NK-92 (cell line): Measurements from ENCODE around the gene GRIK3.

ENCODE experiments used
- DNase-seq: peaks from one replicate; lab custom pipeline; 2025; ENCODE audit not compliant: unreplicated experiment; lab: John Stamatoyannopoulos, UW

The GRIK3 gene

DNA sequence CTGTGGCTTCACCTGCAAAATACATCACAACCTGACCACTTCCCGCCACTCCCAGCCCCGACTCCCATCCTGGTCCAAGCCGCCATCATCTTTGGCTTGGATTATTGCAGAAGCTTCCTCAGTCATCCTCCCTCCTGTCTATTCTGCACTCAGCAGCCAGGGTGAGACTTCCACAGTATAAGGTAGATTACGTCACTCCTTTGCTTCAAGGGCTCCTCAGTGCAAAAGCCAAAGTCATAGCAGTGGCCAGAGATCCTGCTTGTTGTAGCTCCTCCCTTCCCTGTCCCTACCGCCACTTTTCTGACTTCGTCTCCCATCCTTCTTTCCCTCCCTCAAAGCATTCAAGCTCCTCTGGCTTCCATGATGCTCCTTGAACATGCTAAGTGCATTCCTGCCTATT lies 152.8 kb downstream of the GRIK3 start:
- DNase-seq = no peak

DNA sequence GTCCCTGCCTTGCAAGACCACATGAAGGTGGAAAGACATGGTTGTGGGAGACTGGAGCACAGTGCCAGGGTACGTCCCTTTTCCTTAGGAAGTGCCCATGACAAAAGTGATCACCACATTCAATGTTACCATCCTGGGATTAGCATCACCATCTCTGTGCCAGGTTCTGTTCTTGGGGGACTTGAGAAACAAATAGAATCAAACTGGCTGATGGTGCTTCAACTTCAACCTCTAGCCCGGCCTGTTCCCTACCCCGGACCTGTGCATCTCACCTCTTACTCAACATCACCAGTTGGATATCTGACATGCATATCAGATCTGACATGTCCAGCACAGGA lies 153.3 kb downstream of the GRIK3 start:
- no peak for DNase-seq

DNA sequence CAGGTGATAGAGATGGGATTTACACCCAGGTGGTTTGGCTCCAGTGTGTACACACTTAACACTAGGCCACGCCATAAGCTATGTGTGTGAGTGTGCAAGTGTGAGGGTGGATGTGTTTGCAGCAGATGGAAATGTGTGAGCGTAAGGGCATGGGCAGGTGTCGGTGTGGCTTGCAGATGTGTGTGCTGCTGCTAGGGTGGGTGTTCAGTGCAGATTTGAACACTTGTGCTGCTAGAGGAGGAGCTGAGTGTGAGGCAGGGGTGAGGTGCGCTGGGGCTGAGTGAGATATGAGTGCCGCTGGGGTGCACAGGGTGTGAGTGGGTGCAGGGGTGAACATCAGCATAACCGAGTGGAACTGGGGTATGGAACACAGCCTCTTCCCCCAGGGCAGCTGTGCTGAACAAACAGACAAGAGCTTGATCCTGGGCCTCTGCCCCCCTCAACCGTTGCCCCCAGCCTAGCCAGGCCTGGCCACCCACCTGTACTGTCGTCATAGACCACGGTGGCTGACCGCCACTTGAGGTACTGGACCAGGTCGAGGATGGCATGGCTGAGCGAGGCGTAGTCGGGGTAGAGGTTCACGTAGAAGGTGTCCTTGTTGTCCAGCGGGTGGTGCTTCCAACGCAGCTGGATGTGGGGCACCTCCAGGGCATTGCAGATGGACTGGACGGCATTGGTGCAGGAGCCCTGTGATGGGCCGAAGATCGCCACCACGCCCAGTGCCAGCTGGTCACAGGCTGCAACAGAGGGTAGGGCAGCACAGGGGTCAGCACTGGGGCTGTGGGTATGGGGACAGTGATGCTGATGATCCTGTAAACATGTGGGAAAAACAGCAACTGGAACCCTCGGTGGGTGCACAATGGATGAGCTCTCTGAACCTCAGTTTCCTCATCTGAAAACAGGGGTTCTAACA lies 153.9 kb downstream of the GRIK3 start:
- DNase-seq = no peak

DNA sequence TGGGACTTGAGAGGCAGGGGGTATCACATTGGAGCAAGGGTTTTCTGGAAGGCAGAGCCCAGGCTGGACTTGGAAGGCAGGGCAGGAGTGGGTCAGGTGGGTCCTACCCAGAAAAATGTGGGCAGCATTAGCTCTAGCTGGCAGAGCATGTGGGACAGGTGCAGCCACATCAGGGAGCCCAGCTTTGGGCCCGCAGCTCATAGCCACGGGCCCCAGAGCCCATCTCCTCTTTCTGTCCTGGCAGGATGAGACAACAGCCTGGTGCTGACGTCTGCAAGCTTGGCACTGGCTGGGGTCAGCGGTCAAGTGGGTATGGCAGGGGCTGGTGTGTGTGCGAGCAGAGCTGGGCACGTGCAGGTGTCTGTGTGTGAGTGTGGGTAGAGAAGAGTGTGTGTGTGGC lies 154.7 kb downstream of the GRIK3 start:
- DNase-seq = no peak

DNA sequence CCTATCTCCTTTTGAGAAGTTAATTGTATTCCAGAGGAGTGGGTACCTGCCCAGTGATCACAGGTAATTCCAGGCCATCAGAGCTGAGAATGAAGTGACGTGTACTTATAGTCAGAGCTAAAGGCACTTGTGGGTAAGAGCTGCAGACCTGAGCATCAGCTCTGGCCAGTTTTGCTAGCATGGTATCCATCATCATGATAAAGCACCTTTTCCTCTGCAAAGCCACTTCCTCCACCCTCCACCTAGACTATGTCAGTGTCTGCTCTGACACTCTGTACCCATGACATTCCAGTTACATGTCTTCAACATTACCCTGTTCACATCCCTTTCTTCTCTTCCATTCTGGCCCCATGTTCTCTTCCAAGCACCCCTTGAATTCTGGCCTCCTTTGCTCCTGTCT lies 157.3 kb downstream of the GRIK3 start:
- no peak for DNase-seq

DNA sequence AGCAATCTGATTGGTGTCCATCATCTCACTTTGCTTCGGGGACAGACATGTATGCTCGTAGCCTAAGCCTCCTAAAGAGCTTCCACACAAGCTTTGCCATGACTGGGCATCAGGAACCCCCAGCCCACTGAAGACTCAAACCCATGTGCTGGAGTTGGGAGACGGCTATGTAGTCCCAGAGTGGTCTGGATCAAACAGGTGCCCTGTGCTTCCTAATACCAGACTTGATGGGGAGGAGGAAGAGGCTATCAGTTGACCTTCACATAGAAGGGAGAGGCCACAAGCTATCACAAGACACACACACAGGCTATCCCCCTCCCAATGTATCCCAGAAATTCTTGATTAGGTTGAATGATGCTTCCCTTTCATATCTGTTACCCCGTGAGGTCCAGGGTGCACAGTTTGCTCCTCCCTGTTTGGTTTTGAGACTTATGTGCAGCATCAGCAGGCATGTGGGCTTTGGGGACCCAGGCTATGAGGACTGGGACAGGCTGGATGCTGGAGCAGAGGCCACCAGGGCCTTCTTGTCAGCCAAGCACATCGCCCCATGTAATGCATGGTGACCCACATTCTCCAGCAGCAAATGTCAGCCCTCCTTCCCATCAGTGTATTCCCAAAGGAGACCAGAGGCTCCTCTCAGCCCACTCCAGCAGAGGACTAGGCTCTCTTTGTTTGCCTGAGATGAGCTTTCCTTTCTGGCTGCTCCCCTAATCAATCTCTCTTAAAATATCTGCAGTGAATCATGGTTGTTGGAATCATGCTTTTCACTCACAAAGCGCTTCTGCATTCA lies 159.8 kb downstream of the GRIK3 start:
- no peak for DNase-seq

DNA sequence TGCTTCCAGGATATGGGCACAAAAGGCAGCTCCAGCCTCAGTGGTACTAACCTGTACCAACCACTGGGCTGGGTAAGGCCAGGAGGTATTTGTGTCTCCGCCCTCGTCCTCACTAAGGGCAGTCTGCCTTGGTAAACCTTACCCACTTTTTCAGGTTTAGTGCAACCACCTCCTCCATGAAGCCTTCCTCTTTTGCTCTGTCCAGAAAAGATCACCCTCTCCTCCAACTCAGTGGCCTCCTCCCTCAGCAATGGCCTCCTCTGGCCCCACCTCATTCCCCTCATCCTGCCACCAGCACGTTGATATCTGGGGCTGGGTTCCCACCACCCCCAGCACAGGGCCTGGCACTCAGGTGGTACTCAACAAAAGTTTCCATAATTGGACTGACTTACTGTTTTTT lies 161.5 kb downstream of the GRIK3 start:
- DNase-seq = no peak

DNA sequence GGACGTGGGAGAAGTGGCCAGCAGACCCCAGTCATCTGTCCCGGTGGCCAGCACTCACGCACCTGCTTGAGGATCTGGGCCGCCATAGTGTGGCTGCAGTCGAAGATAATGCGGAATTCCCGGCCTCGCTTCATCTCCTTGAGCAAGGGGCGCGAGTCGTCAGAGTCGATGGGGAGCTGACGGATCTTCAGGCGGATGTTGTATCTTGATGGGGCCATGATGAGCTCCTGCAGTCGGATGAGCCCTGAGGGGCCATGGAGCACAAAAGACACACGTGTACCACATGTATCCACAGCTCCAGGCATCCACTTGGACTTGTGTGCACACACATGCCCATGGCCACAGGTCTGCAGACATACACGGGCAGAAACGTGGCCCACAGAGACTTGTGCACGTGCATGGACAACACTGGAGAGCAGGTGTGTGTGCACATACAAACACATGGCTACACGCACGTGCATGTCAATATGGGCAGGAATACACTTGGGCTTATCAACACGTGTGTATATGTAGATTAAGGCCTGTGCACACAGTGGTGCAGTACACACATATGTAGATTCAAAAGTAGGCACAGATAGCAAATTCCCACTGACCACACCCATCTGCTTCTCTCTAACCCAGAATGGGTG lies 162.1 kb downstream of the GRIK3 start:
- no peak for DNase-seq

DNA sequence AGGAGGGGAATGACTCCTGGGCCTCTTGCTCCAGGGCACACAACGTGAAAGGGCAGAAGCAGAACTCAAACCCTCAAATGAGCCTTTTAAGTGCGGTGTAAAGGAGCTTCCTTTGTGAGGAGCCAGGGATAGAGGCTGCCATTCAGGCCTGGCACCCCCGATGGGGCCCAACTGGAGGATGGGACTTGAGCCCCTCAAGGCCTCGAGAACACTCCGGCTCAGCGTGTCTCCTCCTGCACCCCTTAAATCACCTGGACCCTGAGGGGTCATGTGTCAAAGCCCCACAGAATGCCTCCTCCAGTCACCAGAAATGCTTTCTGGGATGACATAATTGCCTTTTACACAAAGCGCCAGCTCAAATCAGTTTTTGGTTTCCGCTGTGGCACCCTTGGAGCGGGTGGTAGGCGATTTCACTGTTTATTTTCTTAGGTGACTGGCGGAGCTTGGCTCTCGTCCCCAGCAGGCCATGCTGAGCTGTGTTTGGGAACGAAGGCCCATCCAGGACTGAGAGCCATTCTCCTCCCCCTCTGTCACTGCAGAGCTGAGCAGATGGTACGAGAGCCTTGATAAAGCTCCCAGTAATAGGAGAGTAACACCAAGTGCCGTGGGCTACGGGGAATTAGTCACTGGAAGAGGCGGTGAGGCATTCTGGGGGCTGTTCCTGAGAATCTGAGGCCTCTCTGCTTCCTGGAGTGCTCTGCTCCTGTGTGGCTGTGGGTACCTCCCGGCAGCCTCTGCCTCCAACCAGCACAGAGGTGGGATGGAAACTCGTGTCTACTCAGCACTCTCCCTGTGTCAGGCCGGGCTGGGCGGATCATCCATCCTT lies 163.0 kb downstream of the GRIK3 start:
- DNase-seq = no peak

DNA sequence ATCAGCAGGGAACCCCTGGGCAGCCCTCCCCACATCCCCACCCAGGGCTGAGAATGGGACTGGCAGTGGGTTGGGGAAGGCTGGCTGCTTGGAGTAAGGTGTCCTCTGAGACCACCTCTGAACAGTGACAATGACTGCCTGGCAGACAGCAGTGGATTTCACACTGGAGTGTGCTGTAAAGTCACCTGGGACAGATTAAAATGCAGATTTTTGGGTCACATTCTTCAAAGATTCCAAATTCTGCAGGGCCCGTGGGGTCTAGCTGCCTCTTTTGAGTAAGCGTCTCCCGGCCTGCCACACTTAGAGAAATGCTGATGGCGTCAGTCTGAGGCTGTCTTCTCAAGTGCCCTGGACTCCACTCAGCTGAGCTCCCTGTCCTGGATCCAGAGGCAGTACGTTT lies 164.5 kb downstream of the GRIK3 start:
- DNase-seq = no peak

DNA sequence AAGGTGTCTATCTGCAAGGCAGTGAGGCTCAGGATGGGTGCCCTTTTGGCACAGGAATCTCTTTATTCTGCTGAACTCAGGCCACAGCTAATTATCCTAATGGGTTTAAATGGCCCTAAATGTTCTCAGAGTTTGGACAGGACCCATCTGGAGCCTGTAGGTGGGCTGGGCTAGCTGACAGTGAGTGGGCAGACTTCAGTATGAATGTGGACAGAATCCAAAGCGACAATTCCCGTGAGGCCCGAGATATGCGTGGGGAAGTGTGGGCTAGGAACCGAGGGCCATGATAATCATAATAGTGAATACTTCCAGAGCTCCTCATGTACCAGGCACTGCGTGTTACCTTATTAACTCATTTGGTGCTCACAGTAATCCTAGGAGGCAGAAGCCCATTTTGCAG lies 165.3 kb downstream of the GRIK3 start:
- DNase-seq = no peak

DNA sequence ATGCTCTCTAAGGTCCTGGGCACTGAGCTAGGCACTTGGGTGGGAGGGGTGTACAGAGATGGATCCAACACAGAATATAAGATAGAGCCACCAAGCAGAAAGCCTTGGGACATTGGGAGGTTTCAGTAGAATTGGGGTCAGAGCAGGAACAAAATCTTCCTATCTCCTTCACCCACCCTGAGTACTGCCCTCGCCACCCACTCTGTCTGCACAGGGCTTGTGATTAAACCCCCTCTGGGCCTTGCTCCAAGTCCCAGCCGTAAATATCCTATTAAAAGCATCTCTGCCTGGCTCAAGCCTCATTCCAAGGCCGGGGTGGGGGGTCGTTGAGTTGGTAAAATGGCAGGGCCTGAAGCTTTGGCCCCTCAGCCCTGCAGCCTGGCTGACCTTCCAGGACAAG lies 166.7 kb downstream of the GRIK3 start:
- no peak for DNase-seq

DNA sequence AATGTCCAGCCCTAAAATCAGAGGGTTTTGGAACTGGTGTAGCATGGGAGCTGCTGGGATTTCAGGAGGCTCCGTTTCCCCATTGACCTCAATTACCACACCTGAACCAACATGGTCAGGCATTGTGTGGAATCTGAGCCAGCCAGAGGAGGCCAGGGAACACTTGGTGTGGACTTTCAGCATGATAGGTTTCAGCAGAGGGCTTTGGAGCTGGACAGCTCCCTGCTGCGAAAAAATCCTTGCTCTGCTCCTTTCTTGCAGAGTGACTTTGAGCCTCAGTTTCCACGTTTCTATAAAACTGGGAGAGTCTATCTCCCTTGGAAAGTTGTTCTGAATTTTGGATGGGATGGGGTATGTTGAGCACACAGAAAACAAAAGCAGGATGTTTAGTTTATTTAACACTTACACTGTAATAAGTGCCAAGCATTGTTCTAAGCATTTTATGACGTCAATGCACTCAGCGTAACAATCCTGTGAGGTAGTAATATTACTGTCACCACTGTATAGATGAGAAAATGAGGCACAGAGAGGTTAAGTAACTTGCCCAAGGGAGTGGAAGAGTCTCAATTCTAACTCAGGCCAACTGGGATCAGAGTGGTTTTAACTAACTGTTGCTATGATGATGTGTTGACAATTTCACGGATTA lies 168.0 kb downstream of the GRIK3 start:
- DNase-seq = no peak

DNA sequence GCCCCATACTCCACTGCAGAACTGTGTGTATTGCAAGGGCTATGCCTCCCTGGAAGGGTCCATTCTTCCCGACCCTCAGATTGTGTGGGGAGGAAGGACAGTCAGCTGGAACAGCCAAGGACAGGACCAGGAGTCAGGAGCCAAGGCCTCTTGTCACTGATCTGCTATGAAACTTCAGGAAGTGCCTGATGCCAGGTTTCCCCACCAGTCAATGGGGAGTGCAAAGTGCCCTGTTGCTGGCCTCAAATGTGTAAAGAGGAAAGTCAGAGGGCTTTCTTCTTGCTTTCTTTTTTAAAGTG lies 168.8 kb downstream of the GRIK3 start:
- no peak for DNase-seq

DNA sequence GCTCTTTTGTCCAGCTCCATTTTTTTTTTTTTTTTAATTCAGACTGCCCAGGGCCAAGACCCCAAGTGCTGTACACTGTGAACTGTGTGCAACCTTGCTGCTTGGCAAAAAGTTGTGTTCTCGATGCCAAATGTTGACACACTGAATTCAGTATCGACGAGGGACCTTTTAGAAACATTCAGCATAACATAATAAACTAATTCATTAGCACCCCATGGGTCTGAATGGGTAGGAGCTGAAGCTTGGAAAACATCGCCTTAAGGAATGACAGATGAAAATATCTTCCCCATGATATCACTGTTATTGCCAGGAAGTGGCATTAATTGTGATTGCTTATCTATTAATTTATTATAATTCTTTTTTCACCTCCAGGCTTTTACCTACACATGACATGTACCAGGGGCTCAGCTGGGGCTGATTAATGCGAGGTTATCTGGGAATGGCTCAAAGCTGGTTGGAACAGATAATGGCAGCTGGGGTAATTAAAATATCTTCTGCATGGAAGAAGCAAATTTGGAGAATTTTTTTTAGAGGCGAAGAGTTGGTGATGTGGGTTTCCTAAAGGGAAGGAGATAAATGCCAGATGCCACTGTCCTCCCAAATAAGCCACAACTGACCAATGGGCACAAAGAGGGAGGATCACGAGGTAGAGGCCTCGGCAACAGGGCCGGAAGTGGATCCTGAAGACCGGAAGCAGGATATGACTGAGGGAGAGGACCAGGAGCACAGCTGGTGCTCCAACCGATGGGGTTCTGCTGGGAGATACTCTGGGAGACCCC lies 169.3 kb downstream of the GRIK3 start:
- DNase-seq = no peak

DNA sequence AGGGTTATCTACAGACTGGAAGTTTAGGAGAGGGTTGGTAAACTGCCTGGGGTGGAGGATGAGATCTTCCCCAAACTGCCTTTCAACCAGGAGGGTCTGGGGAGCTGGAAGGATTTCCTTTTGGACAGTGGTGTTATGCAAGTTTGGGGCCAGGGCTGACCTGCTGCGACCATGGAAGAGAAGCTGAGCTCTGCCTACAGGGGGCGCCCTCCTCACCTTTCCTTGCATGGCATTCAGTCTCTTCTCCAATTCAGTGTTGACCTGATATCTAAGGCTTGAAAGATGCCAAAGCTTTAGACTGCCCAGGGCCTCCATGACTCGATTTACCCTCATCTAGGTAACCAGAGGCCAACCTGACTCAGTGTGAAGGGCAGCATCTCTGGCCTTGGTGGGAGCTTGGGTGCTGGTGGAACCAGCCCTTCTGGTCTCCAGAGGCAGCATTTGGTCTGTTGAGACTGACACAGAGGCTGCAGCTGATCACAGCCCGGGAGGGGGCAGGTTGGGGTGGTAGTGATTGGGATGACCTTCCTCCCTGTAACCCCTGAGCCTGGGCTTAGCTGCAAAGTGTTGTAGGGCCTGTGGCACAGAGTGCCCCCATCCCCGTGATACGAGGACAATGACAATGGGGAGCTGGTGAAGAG lies 170.0 kb downstream of the GRIK3 start:
- DNase-seq = no peak

DNA sequence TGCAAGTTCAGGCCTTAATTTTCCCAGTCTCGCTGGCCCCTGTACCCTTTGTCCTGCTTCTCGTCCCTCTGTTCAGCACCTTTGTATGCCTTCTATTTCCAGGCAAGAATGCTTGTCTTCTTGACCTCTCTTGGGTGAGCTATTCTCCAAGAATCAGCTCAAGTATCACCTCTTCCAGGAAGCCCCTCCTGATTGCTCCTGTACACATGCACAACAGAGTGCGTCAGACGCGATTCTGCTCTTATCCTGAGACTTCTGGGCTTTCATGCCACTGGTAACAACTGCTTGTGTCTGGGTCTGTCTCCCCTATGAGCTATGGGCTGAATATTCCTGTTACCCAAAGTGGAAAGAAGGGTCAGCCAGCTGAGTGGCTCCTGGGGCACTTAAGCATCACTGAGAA lies 170.8 kb downstream of the GRIK3 start:
- no peak for DNase-seq

DNA sequence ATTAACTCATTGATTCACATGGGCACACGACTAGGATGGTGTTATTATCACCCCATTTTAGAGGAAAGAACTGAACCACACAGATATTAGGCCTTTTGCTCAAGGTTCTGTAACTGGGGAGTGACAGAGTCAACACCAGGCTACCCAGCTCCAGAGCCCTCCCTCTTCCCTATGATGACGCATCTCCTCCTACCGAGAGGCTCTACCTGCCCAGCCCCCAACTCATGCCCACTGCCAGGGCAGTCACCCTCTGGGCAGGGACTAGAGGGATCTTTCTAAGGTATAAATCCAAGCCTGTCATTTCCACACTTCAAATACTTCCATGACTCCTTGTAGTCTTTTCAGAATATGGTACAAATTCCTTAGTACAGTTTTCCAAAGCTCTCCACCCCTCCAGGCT lies 171.3 kb downstream of the GRIK3 start:
- DNase-seq = no peak

DNA sequence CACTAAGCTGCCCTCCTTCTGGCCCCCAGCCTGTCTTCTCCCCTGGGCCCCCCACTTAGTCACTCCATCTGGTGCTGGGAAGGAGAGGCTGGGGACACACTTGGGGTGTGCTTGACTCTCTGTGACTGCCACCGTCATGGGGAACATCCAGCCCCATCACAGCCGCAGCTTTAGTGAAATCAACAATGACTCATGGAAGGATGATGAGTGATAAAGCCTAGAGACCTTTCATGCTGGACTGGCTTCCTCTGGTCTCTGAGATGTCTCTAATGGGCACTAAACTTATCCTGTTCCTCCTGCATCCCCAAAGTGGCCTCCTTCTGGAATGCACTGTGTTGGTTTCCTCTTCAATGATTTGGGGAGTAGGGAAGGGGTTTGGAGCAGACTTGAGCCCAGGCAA lies 172.9 kb downstream of the GRIK3 start:
- DNase-seq = no peak

DNA sequence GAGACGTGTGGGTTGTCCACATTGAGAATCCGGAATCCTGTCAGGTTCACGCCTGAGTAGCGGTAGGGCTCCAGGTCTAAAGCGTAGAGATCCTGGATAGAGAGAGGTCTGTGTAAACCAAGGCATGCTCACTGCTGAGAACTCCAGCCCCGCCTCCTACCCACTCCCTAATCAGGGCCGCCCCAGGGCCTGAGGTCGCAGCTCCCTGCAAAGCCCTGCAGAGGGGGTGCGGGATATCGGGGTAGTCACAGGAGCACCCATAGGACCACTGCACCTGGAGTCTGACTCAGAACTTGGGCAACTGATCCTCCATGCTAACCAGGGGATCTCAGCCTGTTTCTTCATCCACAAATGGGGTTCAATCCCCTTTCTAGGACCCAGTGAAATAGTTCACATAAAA lies 174.4 kb downstream of the GRIK3 start:
- no peak for DNase-seq
